ENCODE data around the gene KRTAP4-7.

DNA sequence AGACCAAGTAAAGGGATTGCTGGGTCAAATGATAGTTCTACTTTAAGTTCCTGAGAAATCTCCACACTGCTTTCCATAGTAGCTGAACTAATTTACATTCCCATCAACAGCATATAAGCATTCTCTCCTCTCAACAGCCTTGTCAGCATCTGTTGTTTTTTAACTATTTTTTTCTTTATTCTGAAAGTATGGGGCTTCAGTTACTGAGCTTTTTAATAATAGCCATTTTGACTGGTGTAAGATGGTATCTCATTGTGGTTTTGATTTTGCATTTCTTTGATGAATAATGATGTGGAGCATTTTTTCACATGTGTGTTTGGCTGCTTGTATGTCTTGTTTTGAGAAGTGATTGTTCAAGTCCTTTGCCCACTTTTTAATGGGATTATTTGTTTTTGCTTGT, 31.4 kb upstream of the KRTAP4-7 start:
- TF ChIP-seq, protein P1, sequence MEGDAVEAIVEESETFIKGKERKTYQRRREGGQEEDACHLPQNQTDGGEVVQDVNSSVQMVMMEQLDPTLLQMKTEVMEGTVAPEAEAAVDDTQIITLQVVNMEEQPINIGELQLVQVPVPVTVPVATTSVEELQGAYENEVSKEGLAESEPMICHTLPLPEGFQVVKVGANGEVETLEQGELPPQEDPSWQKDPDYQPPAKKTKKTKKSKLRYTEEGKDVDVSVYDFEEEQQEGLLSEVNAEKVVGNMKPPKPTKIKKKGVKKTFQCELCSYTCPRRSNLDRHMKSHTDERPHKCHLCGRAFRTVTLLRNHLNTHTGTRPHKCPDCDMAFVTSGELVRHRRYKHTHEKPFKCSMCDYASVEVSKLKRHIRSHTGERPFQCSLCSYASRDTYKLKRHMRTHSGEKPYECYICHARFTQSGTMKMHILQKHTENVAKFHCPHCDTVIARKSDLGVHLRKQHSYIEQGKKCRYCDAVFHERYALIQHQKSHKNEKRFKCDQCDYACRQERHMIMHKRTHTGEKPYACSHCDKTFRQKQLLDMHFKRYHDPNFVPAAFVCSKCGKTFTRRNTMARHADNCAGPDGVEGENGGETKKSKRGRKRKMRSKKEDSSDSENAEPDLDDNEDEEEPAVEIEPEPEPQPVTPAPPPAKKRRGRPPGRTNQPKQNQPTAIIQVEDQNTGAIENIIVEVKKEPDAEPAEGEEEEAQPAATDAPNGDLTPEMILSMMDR (IDR thresholded peaks at IDR 0.05) = no peak
- TF ChIP-seq POLR2A (IDR thresholded peaks at IDR 0.05) = no peak

Data from testis (tissue), 2 donors.